Measurements from ENCODE around the gene ST8SIA4. TPM values are rescaled to one million over a fixed set of nuclear protein-coding genes. Genes with fewer than 3 reads are reported as not detected.

The ST8SIA4 gene
- total and polyA plus RNA-seq, 10 of the 15 experiments (the other 5 are each of a cell fraction or from before 2014, with no cell fraction given), result 4.4 to 30.9 (median 19.5) TPM

- TF ChIP-seq RELB (IDR thresholded peaks at IDR 0.05; ENCODE audit: low read depth) (no peak), ELK1 (IDR thresholded peaks at IDR 0.05; ENCODE audit: low read depth, low read length) (no peak), POLR2AphosphoS2 (IDR thresholded peaks at IDR 0.05; ENCODE audit: low read depth, low read length) (no peak), BCL11A (IDR thresholded peaks at IDR 0.05; ENCODE audit: low read depth, low read length) (no peak), MEF2B (IDR thresholded peaks at IDR 0.05; ENCODE audit: partially characterized antibody, poor library complexity, severe bottlenecking) (no peak), KLF5 (IDR thresholded peaks at IDR 0.05; ENCODE audit: partially characterized antibody) (no peak), NFYA (IDR thresholded peaks at IDR 0.05; ENCODE audit: borderline replicate concordance, low read depth, low read length) (no peak), SRF (IDR thresholded peaks at IDR 0.05; ENCODE audit: low read depth in 2 of 2, low read length in 2 of 2) (no peak)
- TF ChIP-seq, protein P1, sequence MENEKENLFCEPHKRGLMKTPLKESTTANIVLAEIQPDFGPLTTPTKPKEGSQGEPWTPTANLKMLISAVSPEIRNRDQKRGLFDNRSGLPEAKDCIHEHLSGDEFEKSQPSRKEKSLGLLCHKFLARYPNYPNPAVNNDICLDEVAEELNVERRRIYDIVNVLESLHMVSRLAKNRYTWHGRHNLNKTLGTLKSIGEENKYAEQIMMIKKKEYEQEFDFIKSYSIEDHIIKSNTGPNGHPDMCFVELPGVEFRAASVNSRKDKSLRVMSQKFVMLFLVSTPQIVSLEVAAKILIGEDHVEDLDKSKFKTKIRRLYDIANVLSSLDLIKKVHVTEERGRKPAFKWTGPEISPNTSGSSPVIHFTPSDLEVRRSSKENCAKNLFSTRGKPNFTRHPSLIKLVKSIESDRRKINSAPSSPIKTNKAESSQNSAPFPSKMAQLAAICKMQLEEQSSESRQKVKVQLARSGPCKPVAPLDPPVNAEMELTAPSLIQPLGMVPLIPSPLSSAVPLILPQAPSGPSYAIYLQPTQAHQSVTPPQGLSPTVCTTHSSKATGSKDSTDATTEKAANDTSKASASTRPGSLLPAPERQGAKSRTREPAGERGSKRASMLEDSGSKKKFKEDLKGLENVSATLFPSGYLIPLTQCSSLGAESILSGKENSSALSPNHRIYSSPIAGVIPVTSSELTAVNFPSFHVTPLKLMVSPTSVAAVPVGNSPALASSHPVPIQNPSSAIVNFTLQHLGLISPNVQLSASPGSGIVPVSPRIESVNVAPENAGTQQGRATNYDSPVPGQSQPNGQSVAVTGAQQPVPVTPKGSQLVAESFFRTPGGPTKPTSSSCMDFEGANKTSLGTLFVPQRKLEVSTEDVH (IDR thresholded peaks at IDR 0.05; ENCODE audit: low read depth, partially characterized antibody), result no peak
Observed at GRCh38 chr5:100792781-100793180, 110.3 kb downstream of the ST8SIA4 start (continued).

All from GM12878 (cell line).